CD14-positive monocyte (primary cell): ENCODE results near the gene CNRIP1. TPM values are rescaled to one million over a fixed set of nuclear protein-coding genes. Genes with fewer than 3 reads are reported as not detected.

ENCODE experiments used
- DNase-seq, 3 donors: peaks; one replicate each; pipeline ENCODE4 v3.0.0-alpha.2; 2011 to 2022
- H2AFZ ChIP-seq: 2 replicates; pipeline ENCODE4 v1.6.0; 2012; ENCODE audit warnings: mild to moderate bottlenecking, low read depth, low read length, inconsistent platforms; ENCODE audit not compliant: insufficient read depth, poor library complexity, severe bottlenecking
- H3K27ac ChIP-seq, 2 donors: 1 replicate in 1 of 2; 2 replicates in 1 of 2; pipeline ENCODE4 v1.5.1; 2012 to 2013; ENCODE audit warnings: low read length in 2 of 2, control low read depth in 1 of 2, inconsistent platforms in 1 of 2, low read depth in 1 of 2, mild to moderate bottlenecking in 1 of 2
- H3K27me3 ChIP-seq, 2 donors: one replicate each; pipeline versions ENCODE4 v1.6.0 to v1.6.1; 2011 to 2013; ENCODE audit warnings: low read length in 2 of 2; ENCODE audit not compliant: control insufficient read depth in 2 of 2, insufficient read depth in 2 of 2
- H3K36me3 ChIP-seq, 2 donors: replicated peaks in 1 of 2; 1 replicate in 1 of 2; 2 replicates in 1 of 2; pipeline versions ENCODE4 v1.5.1 to v1.6.1; 2012 to 2013; ENCODE audit warnings: low read length in 2 of 2, control low read depth in 1 of 2, inconsistent platforms in 1 of 2, mild to moderate bottlenecking in 1 of 2; ENCODE audit not compliant: insufficient read depth in 2 of 2, control insufficient read depth in 1 of 2
- H3K4me1 ChIP-seq, 2 donors: 1 replicate in 1 of 2; 2 replicates in 1 of 2; pipeline versions ENCODE4 v1.5.1 to v1.6.1; 2012 to 2013; ENCODE audit warnings: low read length in 2 of 2, control low read depth in 1 of 2, inconsistent platforms in 1 of 2, mild to moderate bottlenecking in 1 of 2, moderate library complexity in 1 of 2; ENCODE audit not compliant: insufficient read depth in 2 of 2, control insufficient read depth in 1 of 2
- H3K4me2 ChIP-seq: replicated peaks from 2 replicates; pipeline ENCODE3; 2012; ENCODE audit warnings: low read length, moderate library complexity, mild to moderate bottlenecking; ENCODE audit not compliant: poor library complexity, severe bottlenecking; ENCODE audit errors: extremely low read depth
- H3K4me3 ChIP-seq, 3 experiments: fragments of 200-600 bp in 1 of 3; sonication (generic) in 1 of 3; replicated peaks in 1 of 3; 1 replicate in 2 of 3; 2 replicates in 1 of 3; pipeline ENCODE4 v1.5.1; 2011 to 2013; ENCODE audit warnings: low read length in 3 of 3, mild to moderate bottlenecking in 3 of 3, control low read depth in 2 of 3, low read depth in 2 of 3, inconsistent platforms in 1 of 3, moderate library complexity in 1 of 3
- H3K79me2 ChIP-seq: 2 replicates; pipeline ENCODE4 v1.6.0; 2012; ENCODE audit warnings: mild to moderate bottlenecking, control low read depth, inconsistent platforms, low read length, moderate library complexity; ENCODE audit not compliant: insufficient read depth
- H3K9ac ChIP-seq: 2 replicates; pipeline ENCODE4 v1.6.0; 2017; ENCODE audit warnings: low read length, mild to moderate bottlenecking; ENCODE audit not compliant: insufficient read depth, poor library complexity, severe bottlenecking
- H3K9me3 ChIP-seq, 2 donors: replicated peaks in 1 of 2; 1 replicate in 1 of 2; 2 replicates in 1 of 2; pipeline versions ENCODE4 v1.5.1 to v1.6.1; 2012 to 2013; ENCODE audit warnings: low read length in 2 of 2, control low read depth in 1 of 2; ENCODE audit not compliant: control insufficient read depth in 1 of 2, insufficient read depth in 1 of 2
- H4K20me1 ChIP-seq: 2 replicates; pipeline ENCODE4 v1.6.0; 2012; ENCODE audit warnings: mild to moderate bottlenecking, low read length, control low read depth, moderate library complexity; ENCODE audit not compliant: insufficient read depth
- H3K27ac Mint-ChIP-seq, 7 donors: one replicate each; pipeline ENCODE4 v1.8.0; 2020; ENCODE audit warnings: mild to moderate bottlenecking in 7 of 7, mixed read lengths in 7 of 7, moderate library complexity in 6 of 7, inconsistent platforms in 2 of 7
- H3K27me3 Mint-ChIP-seq, 3 donors: one replicate each; pipeline ENCODE4 v1.8.0; 2021 to 2022; ENCODE audit warnings: low read depth in 3 of 3, mild to moderate bottlenecking in 3 of 3, mixed read lengths in 3 of 3, moderate library complexity in 3 of 3, inconsistent platforms in 1 of 3
- H3K36me3 Mint-ChIP-seq, 2 donors: one replicate each; pipeline ENCODE4 v1.8.0; 2020; ENCODE audit warnings: mixed read lengths in 2 of 2, inconsistent platforms in 1 of 2, mild to moderate bottlenecking in 1 of 2
- H3K4me1 Mint-ChIP-seq: one replicate; pipeline ENCODE4 v1.8.0; 2020; ENCODE audit warnings: mild to moderate bottlenecking, mixed read lengths
- H3K4me3 Mint-ChIP-seq, 2 donors: one replicate each; pipeline ENCODE4 v1.8.0; 2020; ENCODE audit warnings: mild to moderate bottlenecking in 2 of 2, mixed read lengths in 2 of 2, moderate library complexity in 1 of 2
- H3K9me3 Mint-ChIP-seq, 7 donors: one replicate each; pipeline ENCODE4 v1.8.0; 2020 to 2022; ENCODE audit warnings: mixed read lengths in 7 of 7, mild to moderate bottlenecking in 6 of 7, moderate library complexity in 6 of 7, inconsistent platforms in 2 of 7
- CTCF ChIP-seq: fragments of 200-600 bp; IDR thresholded peaks from one replicate; pipeline ENCODE4 v1.8.0; 2022; ENCODE audit warnings: antibody characterized with exemption, mild to moderate bottlenecking
- WGBS: methylation state at CpG from one replicate; pipeline ENCODE4 v1.1.5; 2013; ENCODE audit warnings: missing lambda C conversion rate; ENCODE audit not compliant: insufficient coverage; 5-methylcytosine and 5-hydroxymethylcytosine counted together
- intact Hi-C, 2 donors: fragments of 100-400 bp; cut with micrococcal nuclease; formaldehyde crosslinking; loops; one replicate each; pipeline versions ENCODE4 v1.15.0 to v1.15.1; 2023
- polyA plus RNA-seq, 3 donors: library from polyadenylated mRNA; depleted of rRNA in 1 of 3; unstranded in 2 of 3; stranded (reverse) in 1 of 3; fragments of 300-500 nt in 2 of 3; fragments of >200 nt in 1 of 3; fragmentation: Illumina TruSeq in 2 of 3; gene quantifications; 1 replicate in 2 of 3; 2 replicates in 1 of 3; pipeline ENCODE4 v1.2.3, GENCODE V29; 2012 to 2021

CNRIP1 gene
- polyA plus RNA-seq, 3 donors = 0.09 to 0.53 (median 0.17) TPM

DNA sequence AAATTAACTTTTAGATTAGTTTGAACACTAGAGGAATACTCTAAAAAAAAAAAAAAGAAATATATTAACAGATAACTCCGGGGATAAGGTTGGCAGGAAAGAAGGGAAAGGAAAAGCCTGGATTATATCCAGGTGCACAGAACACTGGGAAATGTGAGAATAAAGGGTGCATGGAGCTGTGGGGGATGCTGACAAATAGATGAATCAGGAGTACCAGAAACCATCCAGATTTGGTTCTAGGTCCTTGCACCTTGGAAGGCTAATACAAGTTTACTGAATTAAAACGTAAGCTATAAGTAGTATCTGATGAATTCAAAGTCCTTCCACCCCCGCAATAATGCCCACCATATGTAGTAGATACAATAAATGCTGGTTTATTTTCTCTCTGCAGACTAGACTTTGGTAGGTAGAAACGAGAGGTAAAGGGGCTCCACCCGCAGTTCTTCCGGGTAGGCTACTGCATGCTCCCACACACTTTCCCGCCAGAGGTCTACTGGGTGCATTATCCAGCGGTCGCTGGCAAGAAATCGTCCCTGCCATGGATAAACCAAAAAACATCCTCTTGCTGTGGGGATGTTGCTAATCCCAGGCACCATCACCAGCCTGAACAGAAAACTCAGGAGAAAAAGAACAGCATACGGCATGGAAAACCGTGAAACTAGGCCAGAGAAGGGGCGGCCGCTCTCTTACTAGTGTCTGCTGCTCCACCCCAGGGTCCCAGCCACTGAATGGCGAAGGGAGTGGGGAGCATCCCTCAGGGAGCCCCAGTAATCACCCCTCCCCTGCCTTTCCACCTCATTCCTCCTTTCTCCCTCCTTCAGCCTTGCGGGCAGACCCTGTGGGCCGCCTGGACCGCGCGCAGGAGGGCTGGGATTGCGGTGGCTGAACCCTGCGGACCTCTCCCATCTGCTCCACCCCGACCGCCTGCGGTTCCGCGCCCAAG, 1.5 kb downstream of the CNRIP1 start:
- intact Hi-C loops = no loop called here
- Mint-ChIP-seq H3K36me3 (peaks cover 0 to 2% of the 10 kb centered on the region in 2 donors), H3K27ac (no peak overlapping the region), H3K4me1 (peaks cover 15% of the 10 kb centered on the region), H3K4me3 (peak overlapping the region; percentile 87 to 91), H3K9me3 (peaks cover 0 to 7% (median 0%) of the 10 kb centered on the region in 7 donors), H3K27me3 (peaks cover 25 to 42% (median 34%) of the 10 kb centered on the region in 3 donors)
- H4K20me1 ChIP-seq = no peaks in the 10 kb centered on the region
- H3K27me3 ChIP-seq = peaks cover 8 to 35% of the 10 kb centered on the region in 2 donors
- WGBS = 79% methylated on average over 22 of the region's 27 CpGs
- H3K9ac ChIP-seq = peak overlapping the region; percentile 58
- peak overlapping the region in 2 of 3 experiments; percentile 69 to 85 for H3K4me3 ChIP-seq
- no peak for DNase-seq
- no peak for TF ChIP-seq CTCF
- no peaks in the 10 kb centered on the region for H3K36me3 ChIP-seq
- peaks cover 17 to 20% of the 10 kb centered on the region in 2 donors for H3K4me1 ChIP-seq
- no peaks in the 10 kb centered on the region for H3K79me2 ChIP-seq
- no peak overlapping the region for H3K27ac ChIP-seq
- peak overlapping the region; percentile 98 for H2AFZ ChIP-seq
- no peaks in the 10 kb centered on the region for H3K9me3 ChIP-seq
- H3K4me2 ChIP-seq = peak overlapping the region; percentile 98

DNA sequence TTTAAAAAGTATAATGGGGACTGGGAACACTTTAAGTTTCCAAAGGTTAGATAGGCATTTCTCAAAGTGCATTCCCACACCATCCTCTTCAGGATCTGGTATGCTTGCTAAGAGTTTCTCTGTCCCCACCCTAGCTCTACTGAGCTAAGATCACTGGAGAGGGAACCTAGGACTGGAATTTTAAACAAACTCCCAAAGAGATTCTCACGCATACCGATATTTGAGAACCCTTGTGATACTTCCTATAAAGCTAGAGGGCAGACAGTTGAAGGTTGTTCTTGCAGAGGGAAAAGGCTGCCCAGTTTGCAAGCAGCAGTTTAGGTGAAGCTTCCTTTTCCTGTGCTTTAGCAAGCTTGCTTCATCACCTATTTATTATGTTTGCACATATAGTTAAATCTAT, 3.6 kb downstream of the CNRIP1 start:
- Histone ChIP-seq H3K4me3 (no peak overlapping the region), H3K4me1 (peaks cover 17 to 20% of the 10 kb centered on the region in 2 donors), H2AFZ (no peak overlapping the region), H3K9me3 (no peaks in the 10 kb centered on the region), H3K27ac (no peak overlapping the region), H3K36me3 (no peaks in the 10 kb centered on the region), H3K4me2 (no peak overlapping the region), H3K79me2 (no peaks in the 10 kb centered on the region), H4K20me1 (no peaks in the 10 kb centered on the region), H3K9ac (no peak overlapping the region), H3K27me3 (peaks cover 8 to 30% of the 10 kb centered on the region in 2 donors)
- peaks cover 13% of the 10 kb centered on the region for H3K4me1 Mint-ChIP-seq
- H3K4me3 Mint-ChIP-seq = no peak overlapping the region
- no peak for TF ChIP-seq CTCF
- peaks cover 0 to 2% of the 10 kb centered on the region in 2 donors for H3K36me3 Mint-ChIP-seq
- intact Hi-C loops = no loop called here
- WGBS = no CpG with 5 or more reads among the region's 2 CpGs
- H3K9me3 Mint-ChIP-seq = peaks cover 0 to 7% (median 0%) of the 10 kb centered on the region in 7 donors
- no peak overlapping the region for H3K27ac Mint-ChIP-seq
- no peak for DNase-seq
- H3K27me3 Mint-ChIP-seq = peaks cover 24 to 37% (median 25%) of the 10 kb centered on the region in 3 donors
